NCI-H2171 treated with DMSO at 0.1 percent for 48 hours (cell line): ENCODE results near the gene SMAD3.

Experiments used
- DNase-seq: peaks from one replicate; lab custom pipeline; 2025; lab: John Stamatoyannopoulos, UW

Gene SMAD3

DNA sequence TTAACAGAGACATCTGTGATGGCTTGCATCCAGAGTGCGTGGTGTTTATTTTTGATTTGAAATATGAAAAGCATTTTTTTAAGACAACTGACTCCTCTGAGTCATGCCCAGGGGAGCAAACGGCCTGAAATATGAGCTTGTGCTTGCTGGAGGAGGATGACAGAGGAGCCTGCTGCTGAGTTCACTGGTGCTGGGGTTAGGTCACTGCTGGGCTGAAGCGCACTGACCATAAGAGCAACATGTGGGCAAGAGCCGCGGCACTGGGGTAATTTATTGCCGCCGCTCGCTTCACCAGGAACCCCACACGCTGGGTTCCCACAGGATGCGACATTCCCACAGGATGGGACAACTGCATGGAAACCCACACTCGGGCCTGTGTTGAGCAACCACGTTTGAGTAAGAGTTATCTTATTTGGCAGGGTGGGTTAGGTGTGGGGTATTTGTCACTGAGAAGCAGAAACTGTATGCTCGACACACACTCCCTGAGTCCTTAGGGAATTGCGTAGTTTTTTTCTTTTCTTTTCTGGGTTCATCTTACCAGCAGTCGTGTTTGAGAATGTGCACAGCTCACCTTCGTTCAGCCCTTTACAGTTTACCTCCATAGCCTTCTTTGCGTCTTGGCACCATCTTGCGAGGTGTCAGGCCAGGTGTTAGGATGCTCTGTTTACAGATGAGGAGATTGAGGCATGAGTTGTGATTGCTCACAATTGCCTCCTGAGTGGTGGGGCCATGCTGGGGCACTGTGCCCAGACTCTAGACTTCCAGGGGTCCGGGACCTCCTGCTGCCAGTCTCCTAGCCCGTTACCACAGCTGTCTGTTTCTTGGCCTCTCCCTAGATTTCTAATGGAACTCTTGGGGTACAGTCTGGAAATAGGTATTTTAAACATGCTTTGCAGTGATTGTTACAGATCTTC lies 60.4 kb downstream of the SMAD3 start:
- DNase-seq = peak; percentile 92

DNA sequence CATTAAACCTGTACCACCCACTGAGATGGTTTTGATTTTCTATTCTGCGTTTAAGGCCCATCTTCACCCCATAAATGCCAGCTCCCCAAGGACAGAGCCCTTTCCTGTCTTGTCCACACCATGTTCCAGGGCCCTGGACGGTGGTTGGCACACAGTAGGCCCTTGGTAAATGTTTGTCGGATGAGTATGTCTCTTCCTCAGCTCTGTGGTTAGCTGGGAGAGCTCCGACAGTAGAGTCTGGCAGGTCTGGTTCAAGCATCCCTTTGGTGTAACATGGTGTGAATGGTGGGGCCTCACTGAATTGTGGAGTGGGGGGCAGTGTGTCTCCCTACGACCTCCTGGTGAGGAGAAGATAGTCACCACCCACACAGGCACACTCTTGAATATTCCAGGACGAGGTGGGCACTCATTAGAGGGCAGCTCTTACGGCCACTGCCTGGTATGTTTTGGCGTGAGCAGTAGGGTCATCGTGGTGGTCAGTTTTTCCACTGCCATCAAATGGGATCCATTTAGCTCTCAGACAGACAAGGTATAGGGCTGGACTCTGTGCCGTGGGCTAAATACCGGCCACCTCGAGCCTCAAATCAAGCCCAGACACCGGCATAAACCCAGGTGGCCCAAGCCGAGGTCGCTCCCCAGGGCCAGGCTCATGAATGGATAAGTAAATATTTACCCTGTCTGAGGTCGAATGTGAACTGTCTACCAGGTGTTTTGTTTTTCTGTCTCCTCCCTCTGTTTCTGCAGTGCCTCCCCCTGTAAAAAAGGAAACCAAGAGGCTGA lies 61.3 kb downstream of the SMAD3 start:
- DNase-seq = no peak

DNA sequence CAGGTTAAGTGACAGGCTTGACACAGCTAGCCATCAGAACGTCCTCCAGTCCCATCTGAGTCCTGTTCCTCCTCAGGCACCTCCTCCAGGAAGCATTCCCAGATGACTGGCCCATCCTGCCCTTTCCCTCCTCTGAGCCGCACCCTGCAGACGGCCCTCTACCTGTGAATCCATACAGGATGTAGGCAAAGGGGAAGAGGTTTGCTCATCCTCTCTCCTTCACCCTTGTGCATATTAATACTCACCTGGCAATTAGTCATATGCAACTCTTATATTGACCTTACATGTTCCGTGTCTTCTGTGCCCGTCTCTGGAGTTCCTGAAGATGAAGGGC lies 61.9 kb downstream of the SMAD3 start:
- DNase-seq = no peak

DNA sequence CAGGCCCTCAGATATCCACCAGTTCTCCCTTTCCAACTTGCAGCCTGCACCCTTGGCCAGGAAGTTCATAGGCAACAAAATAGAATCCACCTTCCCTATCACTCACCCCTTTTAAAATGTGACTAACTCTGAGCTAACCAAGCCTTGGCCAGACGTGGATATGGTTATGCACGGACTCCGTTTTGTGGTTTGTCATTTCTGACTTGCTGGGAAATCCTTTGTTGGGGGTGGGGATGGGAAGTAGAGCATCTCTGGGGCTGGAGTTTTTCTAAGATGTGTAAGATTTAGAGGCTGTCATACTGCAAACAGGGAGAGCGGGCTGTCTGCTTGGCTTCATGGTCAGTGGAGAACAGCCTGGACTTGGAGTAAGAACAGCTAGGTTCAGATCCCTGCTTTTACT lies 62.6 kb downstream of the SMAD3 start:
- DNase-seq = no peak

GRCh38 chr15:67130166-67130565 lies 64.8 kb downstream of the SMAD3 start:
- no peak for DNase-seq

DNA sequence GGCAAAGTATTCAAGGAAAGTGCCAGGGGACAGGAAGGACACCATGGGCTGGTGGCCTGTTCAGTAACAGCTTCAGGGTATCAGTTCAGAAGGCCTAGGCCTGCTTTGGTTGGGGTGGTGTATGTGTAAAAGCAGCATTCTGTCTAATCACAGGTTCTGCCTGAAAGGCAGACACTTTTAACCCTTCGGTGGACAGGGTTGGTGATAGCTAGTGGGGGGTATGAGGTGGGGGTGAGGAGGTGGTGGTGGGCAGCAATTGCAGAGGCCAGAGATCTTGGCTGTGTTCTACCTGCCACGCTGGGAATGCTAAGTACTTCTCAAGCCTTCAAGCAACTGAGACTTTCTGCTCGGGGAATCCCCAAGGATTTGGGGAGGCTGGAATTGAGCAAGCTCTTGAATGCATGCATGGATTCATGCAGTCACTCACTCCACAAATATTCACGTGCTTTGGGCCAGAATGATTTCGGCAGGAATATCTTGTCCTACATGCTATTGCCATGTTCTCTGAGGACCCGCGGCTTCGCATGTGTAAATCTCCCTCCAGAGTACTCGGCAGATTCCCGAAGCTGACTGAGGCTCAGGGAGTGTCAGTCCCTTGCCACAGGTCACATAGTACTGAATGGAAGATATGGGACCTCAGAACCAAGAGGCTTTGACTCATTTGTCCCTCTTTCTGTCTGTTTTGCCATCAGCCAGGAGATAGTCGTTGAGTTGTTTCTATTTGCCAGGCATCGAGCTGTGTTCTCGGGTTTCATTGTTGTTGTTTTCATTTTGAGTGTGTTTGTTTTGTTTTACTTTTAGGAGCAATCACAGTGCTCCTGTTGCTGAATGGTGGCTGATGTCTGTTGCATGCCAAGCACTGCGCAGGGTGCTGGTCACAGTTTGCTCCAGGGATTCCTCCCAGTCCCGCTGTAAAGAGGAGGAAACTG lies 65.5 kb downstream of the SMAD3 start:
- no peak for DNase-seq

DNA sequence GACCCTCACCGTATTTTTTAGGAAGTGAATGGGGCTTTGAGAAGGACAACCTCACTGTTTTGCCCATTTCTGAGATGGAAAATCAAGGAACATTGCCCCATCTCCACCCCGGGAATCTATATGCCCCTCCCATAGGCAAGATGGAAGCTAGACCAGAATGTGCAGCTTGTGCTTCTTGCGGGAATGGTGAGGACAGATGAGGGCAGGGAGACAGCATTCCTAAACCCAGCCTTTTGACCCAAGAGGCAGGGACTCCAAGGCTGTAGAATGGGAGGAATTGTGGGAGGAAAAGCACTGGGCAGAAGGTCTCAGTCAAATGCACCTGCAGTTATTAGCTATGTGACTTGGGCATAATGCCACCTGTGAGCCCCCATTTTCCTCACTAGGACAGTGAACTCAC lies 66.9 kb downstream of the SMAD3 start:
- no peak for DNase-seq

- no peak for DNase-seq
Observed at GRCh38 chr15:67133026-67133425, 67.6 kb downstream of the SMAD3 start.

- no peak for DNase-seq
Observed at GRCh38 chr15:67133738-67134066, 68.3 kb downstream of the SMAD3 start.

DNA sequence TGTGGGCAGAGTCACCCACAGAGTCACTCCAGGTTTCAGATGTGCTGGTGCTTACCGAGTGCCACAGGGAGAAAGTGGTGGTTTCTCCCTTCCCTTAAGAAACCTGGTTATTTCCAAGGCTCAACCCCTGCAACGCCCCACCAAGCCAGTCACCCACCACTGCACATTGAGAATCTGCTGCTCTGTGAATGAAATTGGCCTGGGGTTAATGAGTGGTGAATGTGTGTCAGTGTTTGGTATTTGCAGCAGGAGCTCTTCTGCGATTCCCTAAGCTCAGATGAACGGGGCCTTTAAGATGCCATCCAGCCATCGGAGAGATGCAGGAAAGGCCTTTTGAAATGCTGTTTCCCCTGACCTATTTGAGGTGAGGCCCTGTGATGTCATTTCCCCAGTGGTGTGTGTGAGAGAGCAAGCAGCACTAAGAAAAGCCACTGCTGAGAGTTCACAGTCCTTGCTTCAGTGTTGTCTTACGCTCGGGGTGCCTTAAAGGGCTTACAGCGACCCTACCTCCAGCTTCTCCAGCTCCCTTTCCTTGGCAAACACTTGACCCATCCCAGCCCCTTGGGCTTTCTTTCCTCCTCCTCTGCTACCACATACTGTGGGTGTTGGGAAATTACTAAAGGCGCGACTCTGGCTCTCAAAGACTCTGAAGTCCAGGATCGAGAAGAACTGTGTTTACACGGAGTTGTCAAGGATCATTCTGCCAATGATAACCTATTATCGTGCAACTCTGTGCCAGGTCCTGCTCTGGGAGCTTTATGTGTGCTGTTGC lies 68.9 kb downstream of the SMAD3 start:
- no peak for DNase-seq

GRCh38 chr15:67134871-67135492 lies 69.6 kb downstream of the SMAD3 start:
- DNase-seq = no peak

DNA sequence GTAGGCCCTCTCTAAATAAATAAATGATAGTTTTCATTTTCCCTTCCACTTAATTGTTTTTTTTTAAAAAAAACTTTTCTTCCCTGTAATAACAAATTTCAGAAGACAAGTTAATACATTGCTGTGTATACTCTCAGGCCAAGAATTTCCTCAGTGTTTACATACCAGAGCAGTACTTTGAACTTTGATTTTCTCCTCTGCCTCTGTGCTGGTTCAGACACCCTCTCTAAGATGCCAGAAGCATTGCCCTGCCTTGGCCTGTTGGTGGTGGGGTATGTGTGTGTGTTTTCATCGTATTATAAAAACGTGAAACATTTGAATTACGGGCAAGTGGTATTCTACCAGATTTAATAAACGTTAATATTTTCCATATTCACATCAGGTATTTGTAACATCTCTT lies 70.1 kb downstream of the SMAD3 start:
- no peak for DNase-seq

DNA sequence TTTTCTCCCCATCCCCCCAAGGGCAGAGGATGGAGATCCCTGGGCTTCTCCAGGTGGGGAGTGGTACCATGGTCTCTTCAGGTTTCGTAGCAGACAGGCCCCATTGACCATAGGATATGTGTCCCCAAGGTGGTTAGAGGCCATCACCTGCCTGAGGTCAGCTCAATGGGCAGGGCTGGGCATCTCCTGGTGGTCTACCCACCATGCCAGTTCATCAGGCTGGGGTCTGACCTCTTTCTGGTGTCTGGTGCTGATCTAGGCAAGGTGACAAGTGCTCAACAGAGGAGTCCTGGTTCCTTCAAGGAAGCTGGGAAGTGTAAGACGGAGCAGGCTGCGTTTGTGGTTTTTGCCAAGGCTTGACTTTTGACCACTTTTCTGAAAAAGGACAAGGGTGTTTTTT lies 71.4 kb downstream of the SMAD3 start:
- no peak for DNase-seq

- no peak for DNase-seq
Observed at GRCh38 chr15:67137319-67137718, 71.9 kb downstream of the SMAD3 start.

GRCh38 chr15:67137951-67138848 lies 72.8 kb downstream of the SMAD3 start:
- DNase-seq = peak; percentile 43

- peak; percentile 77 for DNase-seq
Observed at GRCh38 chr15:67138891-67139855, 73.8 kb downstream of the SMAD3 start.

GRCh38 chr15:67140078-67140833 lies 74.9 kb downstream of the SMAD3 start:
- no peak for DNase-seq

DNA sequence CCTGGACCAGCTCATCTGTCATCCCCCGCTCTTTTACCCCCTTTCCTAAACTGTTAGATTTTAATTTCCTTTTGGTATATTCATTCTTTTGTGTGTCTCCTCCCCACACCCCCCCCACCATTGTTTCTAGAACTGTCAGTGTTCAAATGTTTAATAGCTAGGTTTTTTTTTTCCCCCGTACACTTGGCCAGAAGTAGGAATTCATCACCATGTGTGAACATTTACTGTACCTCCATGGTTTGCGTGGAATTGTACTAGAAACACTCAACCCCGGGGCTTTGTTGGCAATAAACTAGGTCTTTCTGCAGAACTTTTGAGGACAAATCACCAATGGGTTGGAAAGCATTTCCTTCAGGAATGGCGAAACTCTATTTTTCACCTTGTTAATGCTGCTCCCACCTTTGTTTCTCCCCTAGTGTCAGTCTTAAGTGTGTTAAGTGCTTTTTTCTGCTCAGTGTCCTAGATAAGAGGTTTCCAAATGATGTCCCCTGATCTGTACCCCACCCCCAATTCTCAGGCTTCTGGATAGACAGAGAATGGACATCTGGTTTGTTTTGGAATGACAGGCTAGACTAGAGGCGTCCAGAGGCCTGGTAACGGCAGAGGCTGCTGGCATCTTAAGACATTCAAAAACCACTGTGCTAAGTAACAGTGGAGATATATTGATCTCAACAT lies 76.8 kb downstream of the SMAD3 start:
- DNase-seq = no peak
